HG02973 (cell line): ENCODE measurements around the gene NUDT16.

Source experiments
- ATAC-seq: cut with Tn5 transposase; IDR thresholded peaks from one replicate; pipeline ENCODE4 v1.9.1; 2021; ENCODE audit warnings: moderate library complexity; ENCODE audit not compliant: unreplicated experiment

The NUDT16 gene

GRCh38 chr3:131435000-131435399, 53.4 kb downstream of the NUDT16 start:
- no peak for ATAC-seq
